Measurements from ENCODE around the gene SAP30BP.
A peak's percentile ranks its signal among the peaks of the same experiment; 100 is the strongest.

Gene SAP30BP

GRCh38 chr17:75630071-75630917, 36.8 kb upstream of the SAP30BP start:
- Histone ChIP-seq H3K79me2 (peaks cover 2% of the 10 kb centered on the region), H3K4me2 (ENCODE audit: low read length) (no peak overlapping the region), H2AFZ (no peak overlapping the region), H3K9ac (no peak overlapping the region), H3K27me3 (ENCODE audit: control insufficient read depth, insufficient read depth, low read length) (no peaks in the 10 kb centered on the region), H3K27ac (no peak overlapping the region), H3K4me3 (ENCODE audit: low read depth, low read length) (no peak overlapping the region), H3K9me3 (ENCODE audit: control insufficient read depth, low read length) (no peaks in the 10 kb centered on the region), H3K36me3 (ENCODE audit: control insufficient read depth, insufficient read depth, low read length) (no peaks in the 10 kb centered on the region), H3K4me1 (peaks cover 14% of the 10 kb centered on the region)
- no peak for TF ChIP-seq CTCF (IDR thresholded peaks at IDR 0.05)

GRCh38 chr17:75631353-75631752, 35.8 kb upstream of the SAP30BP start:
- no peak overlapping the region for H3K4me3 ChIP-seq (ENCODE audit: low read depth, low read length)
- H2AFZ ChIP-seq, result no peak overlapping the region
- no peak for TF ChIP-seq CTCF (IDR thresholded peaks at IDR 0.05)
- no peak overlapping the region for H3K4me2 ChIP-seq (ENCODE audit: low read length)
- H3K36me3 ChIP-seq (ENCODE audit: control insufficient read depth, insufficient read depth, low read length), result no peaks in the 10 kb centered on the region
- H3K79me2 ChIP-seq, result no peaks in the 10 kb centered on the region
- no peak overlapping the region for H3K27ac ChIP-seq
- H3K27me3 ChIP-seq (ENCODE audit: control insufficient read depth, insufficient read depth, low read length), result no peaks in the 10 kb centered on the region
- no peak overlapping the region for H3K9ac ChIP-seq
- H3K4me1 ChIP-seq, result peaks cover 14% of the 10 kb centered on the region
- no peaks in the 10 kb centered on the region for H3K9me3 ChIP-seq (ENCODE audit: control insufficient read depth, low read length)

GRCh38 chr17:75632428-75632827, 34.7 kb upstream of the SAP30BP start:
- Histone ChIP-seq H3K4me3 (ENCODE audit: low read depth, low read length) (no peak overlapping the region), H3K9me3 (ENCODE audit: control insufficient read depth, low read length) (no peaks in the 10 kb centered on the region), H3K36me3 (ENCODE audit: control insufficient read depth, insufficient read depth, low read length) (no peaks in the 10 kb centered on the region), H3K27me3 (ENCODE audit: control insufficient read depth, insufficient read depth, low read length) (no peaks in the 10 kb centered on the region), H3K27ac (no peak overlapping the region), H3K9ac (no peak overlapping the region), H2AFZ (no peak overlapping the region), H3K4me2 (ENCODE audit: low read length) (no peak overlapping the region), H3K4me1 (peaks cover 14% of the 10 kb centered on the region), H3K79me2 (no peaks in the 10 kb centered on the region)
- no peak for TF ChIP-seq CTCF (IDR thresholded peaks at IDR 0.05)

- no peak within 1 kb of the TSS for H3K9ac ChIP-seq
- peak within 1 kb of the TSS; percentile 65 for H3K4me2 ChIP-seq (ENCODE audit: low read length)
- H2AFZ ChIP-seq, result peak within 1 kb of the TSS; percentile 79
- TF ChIP-seq CTCF (IDR thresholded peaks at IDR 0.05), result peak; percentile 95
- peaks cover 14% of the 10 kb centered on the region for H3K4me1 ChIP-seq
- H3K79me2 ChIP-seq, result no peaks in the 10 kb centered on the region
- no peaks in the 10 kb centered on the region for H3K27me3 ChIP-seq (ENCODE audit: control insufficient read depth, insufficient read depth, low read length)
- H3K27ac ChIP-seq, result peak within 1 kb of the TSS; percentile 93
- H3K4me3 ChIP-seq (ENCODE audit: low read depth, low read length), result no peak within 1 kb of the TSS
- H3K9me3 ChIP-seq (ENCODE audit: control insufficient read depth, low read length), result no peaks in the 10 kb centered on the region
- H3K36me3 ChIP-seq (ENCODE audit: control insufficient read depth, insufficient read depth, low read length), result no peaks in the 10 kb centered on the region
These were observed 34.2 kb upstream of the SAP30BP start, which contains the start of gene SMIM5 for GRCh38 chr17:75632863-75633485. Gene SMIM5, plus strand, starts transcription at chr17:75633434. Its CDS starts 6,768 bp downstream, at chr17:75640202.

Measured in parathyroid adenoma (tissue), 2 donors.